HL-60 (cell line): ENCODE data around the gene PAGE4.

Experiments used
- GABPA ChIP-seq: IDR thresholded peaks from 2 replicates; pipeline ENCODE4 v1.6.1; 2012; ENCODE audit warnings: low read depth
- POLR2AphosphoS5 ChIP-seq: IDR thresholded peaks from 2 replicates; pipeline ENCODE4 v1.6.1; 2012; ENCODE audit warnings: low read depth
- TF ChIP-seq, protein P1 (sequence below): IDR thresholded peaks from one replicate; pipeline ENCODE4 v1.5.1; 2011; ENCODE audit warnings: low read length, control low read depth, inconsistent platforms; ENCODE audit not compliant: insufficient read depth
- TF ChIP-seq, protein P2 (sequence below): IDR thresholded peaks from 2 replicates; pipeline ENCODE4 v1.6.1; 2012; ENCODE audit warnings: low read depth; ENCODE audit not compliant: insufficient replicate concordance

DNA sequence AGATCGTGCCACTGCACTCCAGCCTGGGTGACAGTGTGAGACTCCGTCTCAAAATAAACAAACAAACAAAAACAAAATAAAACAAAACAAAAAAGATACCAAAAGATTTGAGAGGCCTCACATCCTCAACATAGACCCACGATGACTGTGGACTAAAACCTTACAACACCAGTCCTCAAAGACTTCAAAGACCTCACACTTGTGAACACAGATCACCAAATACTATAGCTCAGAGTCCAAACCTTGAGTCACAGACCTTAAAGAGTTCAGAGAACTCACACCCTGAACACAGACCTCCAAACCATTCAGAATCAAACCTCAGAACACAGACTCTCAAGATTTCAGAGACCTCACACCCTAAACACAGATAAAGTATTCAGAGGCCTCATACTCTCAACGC is 12.7 kb upstream of the PAGE4 start:
- TF ChIP-seq, protein P1, sequence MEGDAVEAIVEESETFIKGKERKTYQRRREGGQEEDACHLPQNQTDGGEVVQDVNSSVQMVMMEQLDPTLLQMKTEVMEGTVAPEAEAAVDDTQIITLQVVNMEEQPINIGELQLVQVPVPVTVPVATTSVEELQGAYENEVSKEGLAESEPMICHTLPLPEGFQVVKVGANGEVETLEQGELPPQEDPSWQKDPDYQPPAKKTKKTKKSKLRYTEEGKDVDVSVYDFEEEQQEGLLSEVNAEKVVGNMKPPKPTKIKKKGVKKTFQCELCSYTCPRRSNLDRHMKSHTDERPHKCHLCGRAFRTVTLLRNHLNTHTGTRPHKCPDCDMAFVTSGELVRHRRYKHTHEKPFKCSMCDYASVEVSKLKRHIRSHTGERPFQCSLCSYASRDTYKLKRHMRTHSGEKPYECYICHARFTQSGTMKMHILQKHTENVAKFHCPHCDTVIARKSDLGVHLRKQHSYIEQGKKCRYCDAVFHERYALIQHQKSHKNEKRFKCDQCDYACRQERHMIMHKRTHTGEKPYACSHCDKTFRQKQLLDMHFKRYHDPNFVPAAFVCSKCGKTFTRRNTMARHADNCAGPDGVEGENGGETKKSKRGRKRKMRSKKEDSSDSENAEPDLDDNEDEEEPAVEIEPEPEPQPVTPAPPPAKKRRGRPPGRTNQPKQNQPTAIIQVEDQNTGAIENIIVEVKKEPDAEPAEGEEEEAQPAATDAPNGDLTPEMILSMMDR, result no peak
- no peak for TF ChIP-seq GABPA
- TF ChIP-seq, protein P2, sequence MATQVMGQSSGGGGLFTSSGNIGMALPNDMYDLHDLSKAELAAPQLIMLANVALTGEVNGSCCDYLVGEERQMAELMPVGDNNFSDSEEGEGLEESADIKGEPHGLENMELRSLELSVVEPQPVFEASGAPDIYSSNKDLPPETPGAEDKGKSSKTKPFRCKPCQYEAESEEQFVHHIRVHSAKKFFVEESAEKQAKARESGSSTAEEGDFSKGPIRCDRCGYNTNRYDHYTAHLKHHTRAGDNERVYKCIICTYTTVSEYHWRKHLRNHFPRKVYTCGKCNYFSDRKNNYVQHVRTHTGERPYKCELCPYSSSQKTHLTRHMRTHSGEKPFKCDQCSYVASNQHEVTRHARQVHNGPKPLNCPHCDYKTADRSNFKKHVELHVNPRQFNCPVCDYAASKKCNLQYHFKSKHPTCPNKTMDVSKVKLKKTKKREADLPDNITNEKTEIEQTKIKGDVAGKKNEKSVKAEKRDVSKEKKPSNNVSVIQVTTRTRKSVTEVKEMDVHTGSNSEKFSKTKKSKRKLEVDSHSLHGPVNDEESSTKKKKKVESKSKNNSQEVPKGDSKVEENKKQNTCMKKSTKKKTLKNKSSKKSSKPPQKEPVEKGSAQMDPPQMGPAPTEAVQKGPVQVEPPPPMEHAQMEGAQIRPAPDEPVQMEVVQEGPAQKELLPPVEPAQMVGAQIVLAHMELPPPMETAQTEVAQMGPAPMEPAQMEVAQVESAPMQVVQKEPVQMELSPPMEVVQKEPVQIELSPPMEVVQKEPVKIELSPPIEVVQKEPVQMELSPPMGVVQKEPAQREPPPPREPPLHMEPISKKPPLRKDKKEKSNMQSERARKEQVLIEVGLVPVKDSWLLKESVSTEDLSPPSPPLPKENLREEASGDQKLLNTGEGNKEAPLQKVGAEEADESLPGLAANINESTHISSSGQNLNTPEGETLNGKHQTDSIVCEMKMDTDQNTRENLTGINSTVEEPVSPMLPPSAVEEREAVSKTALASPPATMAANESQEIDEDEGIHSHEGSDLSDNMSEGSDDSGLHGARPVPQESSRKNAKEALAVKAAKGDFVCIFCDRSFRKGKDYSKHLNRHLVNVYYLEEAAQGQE, result no peak
- TF ChIP-seq POLR2AphosphoS5, result no peak
